SK-N-MC (cell line): ENCODE measurements around the gene FBXL14.

Experiments
- EZH2 ChIP-seq: fragments of 200-600 bp; sonication (generic); IDR thresholded peaks from one replicate; pipeline ENCODE4 v1.6.1; 2017; ENCODE audit warnings: antibody characterized with exemption
- FOXP2 ChIP-seq: optimal IDR thresholded peaks from 2 replicates; pipeline ENCODE3; 2011; ENCODE audit warnings: mild to moderate bottlenecking, moderate library complexity; ENCODE audit not compliant: insufficient read depth; ENCODE audit errors: extremely low read length, control extremely low read depth
- POLR2AphosphoS5 ChIP-seq: IDR thresholded peaks from 2 replicates; pipeline ENCODE4 v1.6.1; 2012; ENCODE audit warnings: mild to moderate bottlenecking, low read depth, low read length, borderline replicate concordance

DNA sequence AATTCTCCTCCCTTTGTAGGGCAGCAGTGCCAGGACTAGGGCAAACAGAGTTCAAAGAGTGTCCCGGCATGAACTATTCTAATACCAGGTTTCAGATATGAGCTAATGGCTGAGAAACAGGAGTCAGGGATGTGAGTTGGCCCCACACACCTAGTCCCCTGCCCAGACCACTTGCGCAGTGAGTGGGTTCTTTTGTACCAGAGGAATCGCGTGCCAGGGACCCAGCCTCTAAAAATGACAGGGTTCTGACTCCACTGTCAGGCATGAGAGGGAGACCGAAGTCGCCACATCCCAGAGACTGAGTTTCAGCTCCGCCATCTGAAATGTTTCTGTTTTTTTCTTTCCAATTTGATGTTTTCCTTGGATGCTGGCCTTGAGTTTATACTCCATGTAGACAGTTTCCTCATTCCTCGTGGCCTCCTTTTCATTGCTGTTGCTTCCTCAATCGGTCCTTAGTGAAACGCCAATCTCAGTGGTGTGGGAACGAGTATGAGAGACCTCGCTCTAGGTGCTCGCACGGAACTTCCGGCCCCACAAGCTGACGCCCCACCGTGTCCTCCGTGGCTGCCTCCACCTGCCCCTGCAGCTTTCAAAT, 31.5 kb downstream of the FBXL14 start:
- TF ChIP-seq FOXP2 (no peak), POLR2AphosphoS5 (no peak), EZH2 (no peak)
